SKM-1 treated with dmso at 0.1 percent for 144 hours (cell line): ENCODE measurements around the gene MTCP1.

Experiments
- DNase-seq: peaks from one replicate; lab custom pipeline; 2025; ENCODE audit not compliant: unreplicated experiment; lab: John Stamatoyannopoulos, UW

The MTCP1 gene

DNA sequence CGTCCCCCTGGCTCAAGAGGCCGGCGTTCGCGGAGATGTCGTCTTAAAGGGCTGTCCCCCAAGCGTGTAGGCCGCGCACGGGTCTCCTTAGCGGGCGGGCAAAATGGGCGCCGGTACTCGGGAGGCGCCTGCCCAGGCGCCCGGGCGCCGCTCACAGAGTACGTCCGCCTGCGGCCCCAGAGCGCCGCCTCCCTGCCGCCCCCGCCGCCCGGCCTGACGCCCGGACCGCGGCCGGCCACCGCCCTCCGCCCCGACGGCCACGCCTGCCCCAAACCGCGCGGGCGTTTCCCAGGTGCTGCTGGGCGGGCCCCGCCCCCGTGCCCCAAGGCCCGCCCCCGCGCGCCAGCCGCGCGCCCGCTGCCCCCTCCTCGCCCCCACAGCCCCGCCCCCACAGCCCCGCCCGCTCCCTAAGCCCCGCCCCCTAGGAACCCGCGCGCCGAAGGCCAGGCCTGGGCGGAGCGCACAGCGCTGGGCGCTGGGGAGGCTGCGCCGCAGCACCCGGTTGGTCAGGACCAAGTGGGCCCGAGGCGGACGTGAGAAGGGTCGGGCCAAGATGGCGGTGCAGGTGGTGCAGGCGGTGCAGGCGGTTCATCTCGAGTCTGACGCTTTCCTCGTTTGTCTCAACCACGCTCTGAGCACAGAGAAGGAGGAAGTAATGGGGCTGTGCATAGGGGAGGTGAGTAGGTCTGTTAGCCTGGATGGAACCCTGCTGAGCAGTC lies at the start of gene MTCP1, which contains the start of the genes BRCC3 and CMC4:
MTCP1 (minus strand) TSS at position 162 of the 719 bp plus-strand sequence. CDS start 5,126 bp downstream, outside the sequence.
BRCC3 (plus strand) TSS at position 534 of the 719 bp plus-strand sequence; CDS start at position 554, 20 bp downstream.
CMC4 (minus strand) TSS at position 162 of the 719 bp plus-strand sequence. CDS start 7,113 bp downstream, outside the sequence.
- peak; percentile 62 for DNase-seq

DNA sequence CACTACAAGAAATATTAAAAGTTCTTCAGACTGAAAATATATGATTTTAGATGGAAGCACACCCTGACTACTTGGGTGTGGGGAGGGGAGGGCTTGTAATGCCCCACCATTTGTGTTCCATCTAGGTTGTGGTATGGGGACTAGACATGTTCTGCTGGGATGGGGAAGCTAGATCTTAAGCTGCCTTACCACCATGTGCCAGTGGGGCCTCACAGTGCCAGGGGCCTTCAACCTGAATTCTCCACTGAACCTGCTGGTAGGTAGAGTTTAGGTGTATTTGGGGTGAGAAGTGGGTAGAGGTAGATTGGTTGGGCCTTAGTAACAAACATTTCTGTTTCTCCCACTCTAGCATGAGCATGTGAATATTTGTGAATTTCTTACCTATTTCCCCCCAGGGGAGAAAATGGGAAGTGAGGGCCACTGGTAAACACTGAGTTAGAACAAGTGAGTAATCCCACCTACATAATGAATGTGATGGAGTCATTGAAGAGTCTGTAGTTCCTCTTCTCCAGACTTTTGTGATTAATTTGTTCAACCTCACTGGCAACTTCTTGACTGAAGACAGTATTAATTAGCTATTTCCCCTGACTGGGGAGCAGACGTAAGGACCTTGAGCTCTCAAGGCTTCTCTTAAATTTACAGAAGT lies 44.4 kb upstream of the MTCP1 start:
- no peak for DNase-seq

GRCh38 chrX:155113097-155113496 lies 42.2 kb upstream of the MTCP1 start:
- DNase-seq, result no peak

GRCh38 chrX:155112171-155112570 lies 41.2 kb upstream of the MTCP1 start:
- no peak for DNase-seq

DNA sequence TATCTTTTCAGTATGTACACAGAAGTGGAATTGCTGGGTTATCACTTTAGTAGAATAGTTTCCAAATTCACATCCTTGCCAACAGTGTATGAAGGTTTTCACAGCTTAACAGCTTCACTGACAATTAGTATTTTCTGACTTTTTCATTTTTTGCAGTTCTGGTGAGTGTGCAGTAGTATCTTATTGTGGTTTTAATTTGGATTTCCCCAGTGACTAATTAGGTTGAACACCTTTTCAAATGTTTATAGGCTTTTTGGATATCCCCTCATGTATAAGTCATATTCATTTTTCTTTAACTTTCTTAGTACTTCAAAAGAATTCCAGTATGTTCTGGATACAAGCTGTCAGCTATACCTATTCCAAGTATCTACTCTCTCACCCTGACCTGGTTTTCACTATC lies 37.5 kb upstream of the MTCP1 start:
- no peak for DNase-seq

GRCh38 chrX:155105919-155106318 lies 35.0 kb upstream of the MTCP1 start:
- DNase-seq, result no peak

GRCh38 chrX:155094468-155095061 lies 23.6 kb upstream of the MTCP1 start:
- peak; percentile 2 for DNase-seq

DNA sequence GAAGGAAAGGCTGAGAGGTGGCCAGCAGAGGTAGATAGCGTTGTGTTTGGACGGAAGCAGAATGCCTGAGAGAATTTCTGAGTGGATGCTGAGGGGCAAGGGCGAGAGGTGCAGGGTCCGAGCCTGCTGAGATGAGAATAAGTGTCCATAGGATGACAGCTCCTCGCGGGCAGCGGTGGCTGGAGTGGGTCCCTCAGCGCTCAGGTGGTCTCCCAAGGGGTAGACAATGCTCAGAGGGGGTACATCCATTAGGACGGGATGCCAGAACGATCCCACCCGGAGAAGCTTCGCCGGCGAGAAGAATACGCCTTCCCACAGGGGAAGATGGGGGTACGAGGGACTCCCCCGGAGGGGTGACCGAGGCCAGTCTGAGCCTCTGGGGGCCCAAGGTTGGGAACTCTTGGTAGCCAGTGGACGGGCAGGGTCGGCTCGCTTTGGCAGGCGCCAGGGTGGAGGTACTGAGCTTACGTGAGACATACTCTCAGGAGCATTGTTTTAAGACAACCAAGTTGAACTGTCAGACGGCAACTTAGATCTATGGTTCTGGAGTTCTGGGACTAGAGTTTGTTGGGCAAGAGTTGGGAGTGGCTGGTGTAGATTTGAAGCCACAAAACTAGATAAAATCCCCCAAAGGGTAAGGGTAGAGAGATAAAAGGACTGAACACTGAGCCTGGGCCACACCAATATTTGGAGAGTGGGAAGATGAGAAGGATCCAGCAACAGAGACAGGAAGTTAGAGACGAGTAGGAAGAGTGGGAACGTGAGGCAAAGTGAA lies 16.2 kb upstream of the MTCP1 start:
- no peak for DNase-seq

- DNase-seq, result peak; percentile 2
These were observed 15.4 kb upstream of the MTCP1 start for GRCh38 chrX:155086202-155086840.

DNA sequence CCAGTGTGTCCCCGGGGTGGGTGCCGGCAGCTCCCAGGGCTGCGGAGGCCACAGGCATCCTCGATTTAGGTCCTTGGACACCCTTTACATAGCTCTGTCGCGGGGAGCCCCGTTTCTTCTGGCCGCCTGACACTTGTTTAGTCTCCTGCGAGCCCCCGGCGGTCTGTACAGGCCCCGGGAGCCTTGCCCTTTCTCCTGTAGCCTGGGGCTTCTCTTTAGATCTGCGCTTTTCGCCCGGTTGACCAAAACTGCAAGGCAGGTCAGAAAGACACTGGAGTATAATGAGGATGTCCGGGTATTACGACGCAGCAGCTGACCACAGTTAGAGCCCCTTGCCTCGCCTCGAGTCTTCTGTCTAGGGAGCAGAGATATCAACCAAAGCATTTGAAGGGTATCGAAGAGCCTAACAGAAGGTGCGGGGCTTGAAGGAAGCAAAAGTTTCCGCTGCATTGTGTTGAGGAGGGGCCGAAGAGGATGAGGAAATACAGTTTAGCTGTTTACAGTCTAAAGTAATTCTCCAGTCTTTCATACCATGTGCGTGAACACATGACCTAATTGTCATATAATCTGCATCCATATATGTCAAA lies 851 bp upstream of the MTCP1 start:
- no peak for DNase-seq

GRCh38 chrX:155070663-155070974 lies 317 bp downstream of the MTCP1 start:
- no peak for DNase-seq

- DNase-seq, result no peak
These were observed 898 bp downstream of the MTCP1 start for GRCh38 chrX:155070038-155070437.

DNA sequence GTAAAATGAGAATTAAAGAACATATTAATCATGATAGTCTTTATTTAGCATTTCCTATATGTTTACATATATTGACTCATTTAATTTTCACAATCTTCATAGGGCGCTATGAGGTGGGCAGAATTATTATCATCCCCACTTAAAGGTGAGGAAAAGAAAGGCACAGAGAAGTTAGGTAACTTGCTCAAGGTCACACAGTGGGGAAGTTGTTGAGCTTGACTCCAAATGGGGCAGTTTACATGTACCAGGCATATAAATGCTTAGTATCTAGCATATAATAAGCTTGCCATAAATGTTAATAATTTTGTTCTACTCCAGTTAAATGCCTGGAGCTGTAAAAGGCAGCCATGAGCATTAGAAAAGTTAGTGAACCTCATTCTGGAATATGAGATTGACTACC lies 1.5 kb downstream of the MTCP1 start:
- no peak for DNase-seq

GRCh38 chrX:155068165-155068564 lies 2.8 kb downstream of the MTCP1 start:
- no peak for DNase-seq

DNA sequence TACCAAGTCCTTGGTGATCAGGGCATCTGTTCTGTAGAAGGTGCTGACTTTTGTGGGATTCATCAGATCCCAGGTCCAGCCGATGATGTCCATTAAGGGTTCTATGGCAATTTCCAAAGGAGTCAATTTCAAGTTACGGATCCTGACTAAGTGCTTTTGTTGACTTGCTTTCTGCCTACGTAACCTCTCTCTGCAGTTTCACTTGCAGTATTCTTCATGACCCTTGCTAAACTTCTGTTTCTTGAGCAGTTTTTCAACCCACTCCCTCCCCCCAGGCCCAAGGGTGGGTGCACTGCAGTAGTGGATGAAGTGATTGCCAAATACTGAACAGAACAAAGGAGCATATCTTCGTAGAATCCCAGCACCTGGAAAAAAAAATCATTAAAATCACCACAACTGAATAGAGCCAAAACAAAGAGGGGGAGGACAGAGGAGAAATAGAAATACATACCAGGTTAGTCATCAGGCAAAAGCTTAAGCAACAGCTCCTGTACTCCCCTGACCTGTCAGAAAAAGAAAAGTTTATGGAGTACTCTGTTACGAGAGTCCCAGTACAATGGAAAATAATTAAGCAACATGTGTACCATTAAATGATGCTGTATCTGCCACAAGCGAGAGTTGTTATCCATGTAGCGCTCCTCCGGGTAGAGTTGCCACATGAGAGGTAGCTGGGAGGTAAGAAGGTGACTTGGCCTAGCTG lies 5.8 kb downstream of the MTCP1 start:
- no peak for DNase-seq

DNA sequence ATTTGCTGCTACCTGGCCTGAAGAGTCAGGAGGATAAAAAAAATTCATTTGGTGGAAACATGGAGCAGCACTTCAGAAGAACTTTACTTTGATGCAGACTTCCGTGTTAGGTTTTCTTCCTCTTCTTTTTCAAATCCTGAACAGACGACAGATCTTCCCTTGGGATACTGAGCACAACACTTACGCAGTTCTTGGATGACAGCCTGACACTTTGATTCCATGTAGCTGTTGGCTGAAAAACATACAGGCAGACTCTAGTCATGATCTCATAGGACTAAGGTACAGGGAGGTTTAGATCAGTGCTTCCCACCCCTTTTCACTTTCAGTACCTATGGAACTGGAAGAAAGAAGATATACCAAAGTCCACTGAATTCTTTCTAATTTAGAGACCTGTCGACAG lies 9.2 kb downstream of the MTCP1 start:
- no peak for DNase-seq

DNA sequence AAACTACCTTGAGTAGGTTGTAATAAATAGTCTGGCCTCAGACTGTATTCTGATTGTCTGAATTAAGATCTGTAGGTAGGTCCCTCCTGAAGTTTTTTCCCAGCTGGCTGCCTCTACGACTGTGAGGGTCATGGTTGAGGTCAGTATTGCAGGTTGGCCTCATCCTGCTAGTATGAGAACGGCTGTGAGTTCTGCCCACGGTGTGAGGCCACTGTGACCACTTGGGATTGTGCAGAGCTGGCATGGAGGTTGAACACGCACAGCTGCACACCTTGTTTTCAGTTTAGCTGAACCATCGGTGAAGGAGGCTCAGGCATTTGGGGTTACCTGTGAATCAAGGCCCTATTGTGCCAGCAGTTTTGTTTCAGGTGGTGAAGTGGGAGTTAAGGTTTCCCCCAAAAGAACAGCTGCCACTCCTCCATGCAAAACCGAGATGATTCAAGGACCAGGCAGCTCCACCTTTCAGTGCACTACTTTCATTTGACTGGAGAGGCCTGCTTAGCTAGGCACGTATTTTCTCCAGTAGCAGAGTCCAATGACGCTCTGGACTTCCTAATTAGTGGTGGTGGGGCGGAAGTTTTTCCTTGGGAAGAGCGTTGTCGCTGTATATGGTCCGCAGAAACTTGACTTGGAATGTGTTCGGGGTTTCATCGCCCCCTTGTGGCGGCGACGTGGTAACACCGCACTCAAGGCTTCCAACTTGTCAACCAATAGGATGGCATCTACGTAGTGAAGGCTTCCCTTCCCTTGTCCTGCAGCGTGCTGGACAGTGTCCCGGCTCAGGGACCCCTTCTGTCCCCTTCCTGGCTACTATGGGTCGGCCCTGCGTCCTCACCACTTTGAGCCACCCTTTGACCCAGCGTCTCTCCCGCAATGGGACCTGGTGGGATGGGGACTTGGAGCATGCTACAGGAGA lies 13.8 kb downstream of the MTCP1 start:
- no peak for DNase-seq

GRCh38 chrX:155056471-155056870 lies 14.5 kb downstream of the MTCP1 start:
- DNase-seq, result no peak

- no peak for DNase-seq
These were observed 15.4 kb downstream of the MTCP1 start for GRCh38 chrX:155055494-155055893.
